HG02943 (cell line): ENCODE measurements around the gene VNN1.

Experiments used
- ATAC-seq: cut with Tn5 transposase; IDR thresholded peaks from one replicate; pipeline ENCODE4 v1.9.1; 2021; ENCODE audit warnings: mild to moderate bottlenecking, low read depth, moderate library complexity; ENCODE audit not compliant: unreplicated experiment

Gene VNN1

DNA sequence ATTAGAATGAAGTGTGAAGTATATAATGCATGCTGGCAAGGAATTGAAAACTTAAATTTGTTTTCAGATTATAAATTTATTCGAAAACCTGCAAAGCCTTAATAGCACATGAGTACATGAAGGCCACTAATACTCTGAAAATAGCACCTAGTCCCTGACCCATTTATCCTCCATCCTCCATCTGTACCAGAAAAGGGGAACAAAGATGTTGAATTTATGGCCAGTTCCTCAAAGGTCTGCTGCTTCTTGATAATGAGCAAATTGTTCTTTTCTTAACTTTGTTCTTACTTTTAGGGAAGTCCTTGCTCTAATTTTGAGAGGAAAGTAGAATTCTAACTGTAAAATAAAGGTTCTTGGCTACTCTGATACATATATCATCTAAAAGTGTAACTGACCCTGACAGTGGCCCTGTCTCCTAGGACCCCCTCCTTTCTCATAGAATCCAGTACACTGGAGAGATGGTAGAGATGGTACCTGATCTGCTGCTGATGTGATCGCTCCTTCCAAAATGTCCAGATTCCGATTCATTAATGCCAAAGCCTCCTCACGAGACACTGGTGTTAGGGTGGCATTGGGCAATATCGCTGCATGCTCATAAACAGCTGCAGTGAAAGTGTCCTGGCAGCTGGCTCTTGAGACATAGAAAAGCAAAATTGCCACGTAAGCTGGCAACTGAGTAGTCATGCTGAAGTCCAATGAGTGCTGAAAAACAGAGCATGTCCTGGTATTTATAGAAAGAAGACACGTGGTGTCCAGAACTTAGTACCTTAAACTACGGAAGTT, at the start of gene VNN1:
VNN1 (minus strand) TSS at position 704 of the 783 bp plus-strand sequence; CDS start at position 684, 20 bp downstream.
- peak; percentile 58 for ATAC-seq

- ATAC-seq, result peak; percentile 81
Observed at GRCh38 chr6:132763269-132763668, 49.4 kb upstream of the VNN1 start.

- ATAC-seq, result no peak
Observed at GRCh38 chr6:132760256-132760655, 46.4 kb upstream of the VNN1 start.

DNA sequence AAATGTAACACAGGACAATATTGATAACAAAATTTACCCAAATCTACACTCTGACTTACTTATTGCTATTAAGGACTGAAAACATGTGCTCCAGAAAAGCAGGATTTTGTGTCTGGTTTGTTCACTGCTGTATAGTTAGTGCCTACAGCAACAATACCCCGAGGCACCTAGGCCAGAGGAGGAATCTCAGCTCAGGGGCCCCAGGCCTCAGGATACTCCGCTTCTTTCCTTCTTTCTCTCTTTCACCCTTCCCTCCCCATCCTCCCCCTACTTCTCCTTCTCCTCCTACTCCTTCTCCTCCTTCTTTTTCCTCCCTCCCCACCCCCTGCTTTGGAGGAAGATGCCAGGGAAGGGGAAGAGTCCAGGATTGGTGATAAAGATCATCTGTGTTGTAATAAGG, 44.8 kb upstream of the VNN1 start:
- ATAC-seq, result no peak

- ATAC-seq, result no peak
Observed at GRCh38 chr6:132752255-132752654, 38.4 kb upstream of the VNN1 start.

GRCh38 chr6:132751828-132752227, 38.0 kb upstream of the VNN1 start:
- no peak for ATAC-seq

GRCh38 chr6:132751306-132751705, 37.5 kb upstream of the VNN1 start:
- peak; percentile 35 for ATAC-seq

DNA sequence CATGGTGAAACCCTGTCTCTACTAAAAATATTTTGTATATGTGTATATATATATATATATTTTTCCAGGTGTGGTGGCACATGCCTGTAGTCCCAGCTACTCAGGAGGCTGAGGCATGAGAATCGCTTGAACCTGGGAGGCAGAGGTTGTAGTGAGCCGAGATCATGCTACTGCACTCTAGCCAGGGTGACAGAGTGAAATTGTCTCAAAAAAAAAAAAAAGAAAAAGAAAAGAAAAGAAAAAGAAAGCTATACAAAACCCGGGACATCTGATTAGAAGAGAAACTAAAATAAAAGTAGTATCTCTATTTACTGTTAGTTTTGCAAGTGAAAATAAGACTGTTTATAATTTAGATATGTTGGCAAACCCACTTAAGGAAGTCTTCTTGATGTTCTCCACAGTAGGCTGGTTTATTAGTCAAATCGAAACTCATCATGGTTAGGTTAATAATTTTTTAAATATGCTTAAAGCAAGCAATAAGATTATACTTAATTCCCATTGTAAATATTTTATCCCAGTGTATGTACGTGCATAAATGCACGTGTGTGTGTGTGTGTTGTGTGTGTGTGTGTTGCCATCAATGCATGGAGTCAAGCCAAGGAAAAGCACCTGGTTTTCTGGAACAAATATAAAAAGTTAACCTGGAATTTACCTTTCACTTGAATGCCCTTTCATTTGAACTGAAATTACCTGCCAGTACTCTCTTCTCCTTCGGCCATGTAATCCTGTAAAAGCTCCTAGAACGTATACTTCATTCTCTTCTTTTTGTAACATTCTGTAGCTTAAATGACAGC, 36.8 kb upstream of the VNN1 start:
- ATAC-seq, result peak; percentile 81

DNA sequence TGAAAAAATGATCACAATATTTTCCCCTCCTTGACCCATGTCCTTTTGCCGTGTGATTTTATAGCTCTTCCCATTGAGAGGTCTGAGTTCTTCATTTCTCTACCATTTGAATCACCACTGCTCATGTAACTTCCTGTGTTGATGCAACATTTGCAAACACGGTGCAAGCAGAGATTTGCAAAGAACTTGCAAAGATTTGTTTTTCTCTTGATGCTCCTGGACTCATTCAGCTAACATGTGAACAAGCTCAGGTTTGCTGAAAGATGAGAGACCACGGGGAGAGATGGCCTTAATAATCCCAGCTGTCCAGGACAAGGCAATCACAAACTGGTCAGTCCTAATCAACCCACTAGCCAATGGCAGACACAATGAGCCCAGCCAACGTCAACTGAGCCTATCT, 35.3 kb upstream of the VNN1 start:
- no peak for ATAC-seq

DNA sequence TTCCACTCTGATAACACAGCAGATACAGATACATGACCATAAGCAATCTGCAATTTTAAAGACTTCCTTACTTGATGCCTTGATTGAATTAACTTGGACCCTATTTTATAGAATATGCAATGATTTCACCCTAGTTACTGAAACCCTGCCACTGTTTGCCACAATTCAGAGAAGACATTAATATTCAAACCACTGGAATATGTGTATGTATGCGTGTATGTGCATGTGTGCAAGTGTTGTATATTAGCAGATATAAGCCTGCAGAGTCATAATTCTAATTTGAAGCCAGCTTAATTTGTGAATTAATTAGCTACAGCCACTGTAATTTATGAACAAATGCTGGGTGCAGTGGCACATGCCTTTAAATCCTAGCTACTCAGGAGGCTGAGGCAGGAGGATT, 34.6 kb upstream of the VNN1 start:
- ATAC-seq, result no peak

- no peak for ATAC-seq
Observed at GRCh38 chr6:132746048-132746447, 32.2 kb upstream of the VNN1 start.

GRCh38 chr6:132742495-132742894, 28.6 kb upstream of the VNN1 start:
- no peak for ATAC-seq

- no peak for ATAC-seq
Observed at GRCh38 chr6:132741281-132741680, 27.4 kb upstream of the VNN1 start.

- ATAC-seq, result no peak
Observed at GRCh38 chr6:132736239-132736638, 22.4 kb upstream of the VNN1 start.

DNA sequence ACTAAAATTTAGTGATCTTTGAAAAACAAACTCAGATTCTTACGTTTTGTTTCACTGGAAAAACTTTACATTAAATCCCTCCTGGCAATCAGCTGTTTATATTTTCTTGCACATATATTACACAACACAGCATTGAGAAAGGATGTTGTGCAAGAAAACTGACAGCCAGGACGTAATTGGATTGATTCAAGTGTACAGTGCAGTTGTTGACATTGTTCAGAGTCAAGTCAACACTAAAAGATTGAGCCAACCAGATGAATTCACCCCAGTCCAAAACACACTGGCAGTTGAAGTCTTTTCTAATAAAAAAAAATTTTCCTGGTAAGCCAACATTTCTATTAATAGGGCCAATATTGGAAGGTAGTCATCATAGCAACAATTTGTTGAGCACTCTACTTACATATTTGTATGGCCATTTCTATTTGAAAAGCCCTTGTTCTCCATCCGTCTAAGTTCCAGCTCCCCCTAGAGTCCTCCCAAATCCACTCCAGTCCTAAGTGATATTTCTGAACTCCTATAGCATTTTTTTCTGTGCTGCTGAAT, 20.9 kb upstream of the VNN1 start:
- ATAC-seq, result no peak

- no peak for ATAC-seq
Observed at GRCh38 chr6:132733814-132734213, 20.0 kb upstream of the VNN1 start.

GRCh38 chr6:132733283-132733682, 19.4 kb upstream of the VNN1 start:
- no peak for ATAC-seq

DNA sequence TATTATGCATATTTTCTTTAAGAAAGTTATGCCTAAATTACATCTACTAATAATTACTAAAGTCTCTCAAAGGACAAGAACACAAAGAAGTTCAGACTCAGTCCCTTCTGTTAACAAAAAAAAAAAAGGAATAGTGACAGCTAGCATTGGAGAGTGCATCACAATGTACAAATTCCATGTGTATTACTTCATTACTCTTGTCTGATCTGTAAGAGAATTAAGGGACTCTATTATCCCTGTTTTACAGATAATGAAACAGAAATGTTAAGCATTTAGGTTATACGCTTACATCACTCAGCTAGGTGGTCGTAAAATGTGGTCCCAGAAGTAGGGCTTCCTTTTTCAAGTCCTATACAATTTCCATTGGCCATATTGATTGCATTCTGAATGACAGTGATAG, 17.2 kb upstream of the VNN1 start:
- no peak for ATAC-seq

- ATAC-seq, result no peak
Observed at GRCh38 chr6:132730560-132730959, 16.7 kb upstream of the VNN1 start.

- ATAC-seq, result no peak
Observed at GRCh38 chr6:132728616-132729015, 14.8 kb upstream of the VNN1 start.

DNA sequence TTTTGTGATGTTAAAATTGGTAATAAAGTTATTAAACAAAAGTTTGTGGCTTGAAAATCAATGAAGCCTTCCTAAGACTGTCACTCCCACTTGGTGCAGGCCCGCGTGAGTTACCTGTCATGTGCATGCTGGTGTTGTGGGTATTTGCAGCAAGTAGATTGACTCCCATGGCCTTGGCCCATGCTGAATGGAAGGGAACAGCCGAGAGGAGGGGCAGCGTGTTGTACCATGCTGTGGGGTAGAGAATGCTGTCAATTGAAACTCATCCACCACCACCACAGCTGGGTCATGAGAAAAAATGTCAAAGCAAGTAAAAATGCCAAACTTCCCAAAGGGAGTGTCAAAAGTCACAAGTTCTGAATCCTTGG, 12.7 kb upstream of the VNN1 start:
- ATAC-seq, result no peak
